ENCODE measurements around the gene GYPC. TPM values are rescaled to one million over a fixed set of nuclear protein-coding genes. Genes with fewer than 3 reads are reported as not detected.
"Not testable (repeated sequence)": the region's sequence is repeated elsewhere in the genome, so short reads cannot be mapped to it uniquely, and the experiment has no call there.

Gene GYPC
- total RNA-seq, 2 donors from 2014 or later, result 73.7 to 86.2 TPM

- Mint-ChIP-seq H3K27ac (no peak overlapping the region), H3K27me3 (no peaks in the 10 kb centered on the region)
Measured at GRCh38 chr2:126681505-126681904, 25.5 kb downstream of the GYPC start.

DNA sequence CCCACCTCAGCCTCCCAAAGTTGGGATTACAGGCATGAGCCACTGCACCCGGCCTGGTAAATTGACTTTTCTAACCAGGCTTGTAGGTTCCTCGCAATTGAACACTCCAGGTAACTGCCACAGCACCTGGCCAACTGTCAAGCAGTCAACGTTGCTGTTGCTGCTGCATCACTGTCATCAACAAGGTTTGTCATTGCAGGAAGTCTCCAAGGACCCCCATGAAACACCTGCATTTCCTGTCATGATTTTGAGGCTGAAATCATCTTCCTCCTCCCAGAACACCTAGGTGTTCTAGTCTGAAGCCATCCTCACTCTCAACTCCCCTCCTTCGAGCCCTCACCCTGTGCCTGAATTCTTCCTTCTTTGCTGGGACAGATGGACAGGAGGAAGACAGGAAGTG is 29.7 kb downstream of the GYPC start:
- H3K36me3 Mint-ChIP-seq (ENCODE audit: low read depth), result peaks cover 7% of the 10 kb centered on the region
- H3K27me3 Mint-ChIP-seq, result no peaks in the 10 kb centered on the region
- no peak overlapping the region for H3K27ac Mint-ChIP-seq
- peaks cover 23% of the 10 kb centered on the region for H3K4me1 Mint-ChIP-seq
- ATAC-seq (no peak), DNase-seq (no peak)
- no peak overlapping the region for H3K4me3 Mint-ChIP-seq
- no peaks in the 10 kb centered on the region for H3K9me3 ChIP-seq (ENCODE audit: control insufficient read depth, low read length, poor library complexity, severe bottlenecking)

More at GRCh38 chr2:126681505-126681904, 25.5 kb downstream of the GYPC start:
- H3K9me3 ChIP-seq (ENCODE audit: control insufficient read depth, low read length, poor library complexity, severe bottlenecking), result no peaks in the 10 kb centered on the region
- DNase-seq (no peak), ATAC-seq (no peak)
- H3K4me1 Mint-ChIP-seq, result peaks cover 37% of the 10 kb centered on the region
- H3K36me3 Mint-ChIP-seq (ENCODE audit: low read depth), result peaks cover 14% of the 10 kb centered on the region
- no peak overlapping the region for H3K4me3 Mint-ChIP-seq

- no peaks in the 10 kb centered on the region for H3K27me3 Mint-ChIP-seq
- no peaks in the 10 kb centered on the region for H3K9me3 ChIP-seq (ENCODE audit: control insufficient read depth, low read length, poor library complexity, severe bottlenecking)
- ATAC-seq (no peak), DNase-seq (no peak)
- peak overlapping the region; percentile 22 for H3K4me3 Mint-ChIP-seq
- no peak overlapping the region for H3K27ac Mint-ChIP-seq
- peaks cover 20% of the 10 kb centered on the region for H3K4me1 Mint-ChIP-seq
- H3K36me3 Mint-ChIP-seq (ENCODE audit: low read depth), result peaks cover 8% of the 10 kb centered on the region
Measured at GRCh38 chr2:126686286-126686685, 30.3 kb downstream of the GYPC start.

DNA sequence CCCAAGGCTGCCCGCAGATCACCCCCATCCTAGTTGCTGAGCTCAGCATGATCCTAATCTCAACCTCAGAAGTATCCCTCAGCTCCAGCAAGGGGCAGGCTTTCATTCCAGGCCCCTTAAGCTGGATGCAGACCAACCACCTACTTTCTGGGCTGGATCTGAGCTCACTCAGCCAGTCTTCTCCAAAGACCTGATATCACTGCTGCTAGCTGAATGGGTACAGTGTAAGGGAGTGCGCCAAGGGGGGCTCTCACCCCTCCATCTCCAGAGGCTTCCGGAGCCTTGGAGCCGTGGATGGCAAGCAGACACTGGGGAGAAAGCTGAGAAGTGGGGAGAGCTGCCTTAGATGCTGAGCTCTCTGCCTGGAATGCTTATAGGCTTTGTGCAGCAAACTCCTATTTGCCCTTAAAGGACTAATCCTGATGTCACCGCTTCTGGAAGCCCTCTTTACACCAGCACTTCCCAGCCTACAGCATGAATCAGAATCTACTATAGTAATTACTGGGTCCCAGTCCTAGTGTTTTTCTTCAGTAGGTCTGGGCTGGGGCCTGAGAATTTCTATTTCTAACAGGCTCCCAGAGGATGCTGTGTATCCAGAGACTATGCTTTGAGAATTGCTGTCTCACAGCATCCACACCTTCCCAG is 31.0 kb downstream of the GYPC start:
- peaks cover 19% of the 10 kb centered on the region for H3K4me1 Mint-ChIP-seq
- H3K36me3 Mint-ChIP-seq (ENCODE audit: low read depth), result peaks cover 9% of the 10 kb centered on the region
- no peaks in the 10 kb centered on the region for H3K9me3 ChIP-seq (ENCODE audit: control insufficient read depth, low read length, poor library complexity, severe bottlenecking)
- ATAC-seq (no peak), DNase-seq (no peak)
- no peak overlapping the region for H3K27ac Mint-ChIP-seq
- H3K27me3 Mint-ChIP-seq, result no peaks in the 10 kb centered on the region
- no peak overlapping the region for H3K4me3 Mint-ChIP-seq

DNA sequence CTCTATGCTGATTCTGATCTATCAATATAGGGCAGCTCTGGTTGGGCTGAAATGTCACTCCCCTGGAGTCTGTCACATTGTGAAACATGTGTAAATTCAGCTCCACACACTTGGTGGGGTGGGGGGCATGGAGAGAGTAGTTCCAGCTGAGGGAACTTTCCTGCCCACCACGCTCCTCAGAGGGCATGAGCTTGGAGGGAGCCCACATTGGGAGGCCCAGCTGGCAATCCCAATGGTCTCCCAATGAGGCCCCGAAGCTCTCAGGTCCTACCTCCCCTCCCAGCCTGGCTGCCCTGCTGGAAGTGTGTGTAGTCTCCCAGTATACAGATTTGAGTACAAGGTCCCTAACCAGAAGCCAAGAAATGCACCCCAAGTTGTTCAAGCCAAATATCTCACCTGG is 31.5 kb downstream of the GYPC start:
- no peak overlapping the region for H3K4me3 Mint-ChIP-seq
- H3K9me3 ChIP-seq (ENCODE audit: control insufficient read depth, low read length, poor library complexity, severe bottlenecking), result no peaks in the 10 kb centered on the region
- H3K27me3 Mint-ChIP-seq, result no peaks in the 10 kb centered on the region
- H3K4me1 Mint-ChIP-seq, result peaks cover 18% of the 10 kb centered on the region
- ATAC-seq (no peak), DNase-seq (no peak)
- H3K36me3 Mint-ChIP-seq (ENCODE audit: low read depth), result peaks cover 9% of the 10 kb centered on the region
- no peak overlapping the region for H3K27ac Mint-ChIP-seq

- H3K36me3 Mint-ChIP-seq (ENCODE audit: low read depth); H3K4me3 Mint-ChIP-seq; H3K27me3 Mint-ChIP-seq; ATAC-seq; DNase-seq; H3K9me3 ChIP-seq (ENCODE audit: control insufficient read depth, low read length, poor library complexity, severe bottlenecking); H3K27ac Mint-ChIP-seq: not testable (repeated sequence)
- H3K4me1 Mint-ChIP-seq, result peaks cover 12% of the 10 kb centered on the region
Measured at GRCh38 chr2:126688594-126688993, 32.6 kb downstream of the GYPC start.

- DNase-seq; H3K27ac Mint-ChIP-seq; H3K4me3 Mint-ChIP-seq; H3K4me1 Mint-ChIP-seq; H3K27me3 Mint-ChIP-seq; H3K9me3 ChIP-seq (ENCODE audit: control insufficient read depth, low read length, poor library complexity, severe bottlenecking); ATAC-seq: not testable (repeated sequence)
- H3K36me3 Mint-ChIP-seq (ENCODE audit: low read depth), result peaks cover 18% of the 10 kb centered on the region
Measured at GRCh38 chr2:126692241-126692640, 36.3 kb downstream of the GYPC start.

DNA sequence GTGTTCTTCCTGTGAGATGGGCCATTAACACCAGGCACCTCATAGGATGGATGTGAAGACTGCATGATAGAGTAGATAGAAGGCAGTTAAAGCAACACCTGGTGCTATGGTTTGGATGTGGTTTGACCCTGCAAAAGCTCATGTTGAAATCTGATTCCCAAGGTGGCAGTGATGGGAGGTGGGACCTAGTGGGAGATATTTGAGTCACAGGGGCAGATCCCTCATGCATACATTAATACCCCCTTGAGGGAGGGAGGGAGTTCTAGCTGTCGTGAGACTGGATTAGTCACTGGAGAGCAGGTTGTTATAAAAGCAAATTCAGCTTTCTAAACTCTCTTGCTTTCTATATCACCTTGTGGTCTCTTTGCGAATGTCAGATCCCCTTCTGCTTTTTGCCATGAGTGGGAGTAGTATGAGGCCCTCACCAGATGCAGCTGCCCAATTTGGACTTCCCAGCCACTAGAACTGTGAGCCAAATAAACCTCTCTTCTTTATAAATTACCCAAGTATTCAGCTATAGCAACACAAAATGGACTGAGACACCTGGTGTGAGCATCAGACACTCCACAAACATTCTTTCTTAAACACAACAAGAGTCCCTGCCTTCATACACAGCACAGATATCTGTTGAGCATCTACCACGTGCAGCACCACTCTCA is 37.1 kb downstream of the GYPC start:
- H3K27me3 Mint-ChIP-seq; DNase-seq; ATAC-seq; H3K9me3 ChIP-seq (ENCODE audit: control insufficient read depth, low read length, poor library complexity, severe bottlenecking); H3K4me3 Mint-ChIP-seq; H3K4me1 Mint-ChIP-seq; H3K27ac Mint-ChIP-seq: not testable (repeated sequence)
- H3K36me3 Mint-ChIP-seq (ENCODE audit: low read depth), result peaks cover 18% of the 10 kb centered on the region

GRCh38 chr2:126696644-126697520 is 40.9 kb downstream of the GYPC start:
- H3K9me3 ChIP-seq (ENCODE audit: control insufficient read depth, low read length, poor library complexity, severe bottlenecking), result no peaks in the 10 kb centered on the region
- no peak for DNase-seq
- no peak overlapping the region for H3K4me3 Mint-ChIP-seq
- no peak for ATAC-seq
- no peaks in the 10 kb centered on the region for H3K27me3 Mint-ChIP-seq
- H3K4me1 Mint-ChIP-seq, result peaks cover 3% of the 10 kb centered on the region
- peaks cover 13% of the 10 kb centered on the region for H3K36me3 Mint-ChIP-seq (ENCODE audit: low read depth)
- no peak overlapping the region for H3K27ac Mint-ChIP-seq

GRCh38 chr2:126698376-126698775 is 42.4 kb downstream of the GYPC start:
- no peak for ATAC-seq
- peaks cover 16% of the 10 kb centered on the region for H3K36me3 Mint-ChIP-seq (ENCODE audit: low read depth)
- peaks cover 7% of the 10 kb centered on the region for H3K4me1 Mint-ChIP-seq
- no peak overlapping the region for H3K4me3 Mint-ChIP-seq
- DNase-seq, result no peak
- no peaks in the 10 kb centered on the region for H3K9me3 ChIP-seq (ENCODE audit: control insufficient read depth, low read length, poor library complexity, severe bottlenecking)
- no peaks in the 10 kb centered on the region for H3K27me3 Mint-ChIP-seq
- H3K27ac Mint-ChIP-seq, result peak overlapping the region; percentile 66

GRCh38 chr2:126699018-126699417 is 43.1 kb downstream of the GYPC start:
- peaks cover 16% of the 10 kb centered on the region for H3K36me3 Mint-ChIP-seq (ENCODE audit: low read depth)
- peaks cover 7% of the 10 kb centered on the region for H3K4me1 Mint-ChIP-seq
- DNase-seq, result no peak
- no peak overlapping the region for H3K4me3 Mint-ChIP-seq
- H3K9me3 ChIP-seq (ENCODE audit: control insufficient read depth, low read length, poor library complexity, severe bottlenecking), result no peaks in the 10 kb centered on the region
- H3K27me3 Mint-ChIP-seq, result no peaks in the 10 kb centered on the region
- ATAC-seq, result no peak
- H3K27ac Mint-ChIP-seq, result no peak overlapping the region

DNA sequence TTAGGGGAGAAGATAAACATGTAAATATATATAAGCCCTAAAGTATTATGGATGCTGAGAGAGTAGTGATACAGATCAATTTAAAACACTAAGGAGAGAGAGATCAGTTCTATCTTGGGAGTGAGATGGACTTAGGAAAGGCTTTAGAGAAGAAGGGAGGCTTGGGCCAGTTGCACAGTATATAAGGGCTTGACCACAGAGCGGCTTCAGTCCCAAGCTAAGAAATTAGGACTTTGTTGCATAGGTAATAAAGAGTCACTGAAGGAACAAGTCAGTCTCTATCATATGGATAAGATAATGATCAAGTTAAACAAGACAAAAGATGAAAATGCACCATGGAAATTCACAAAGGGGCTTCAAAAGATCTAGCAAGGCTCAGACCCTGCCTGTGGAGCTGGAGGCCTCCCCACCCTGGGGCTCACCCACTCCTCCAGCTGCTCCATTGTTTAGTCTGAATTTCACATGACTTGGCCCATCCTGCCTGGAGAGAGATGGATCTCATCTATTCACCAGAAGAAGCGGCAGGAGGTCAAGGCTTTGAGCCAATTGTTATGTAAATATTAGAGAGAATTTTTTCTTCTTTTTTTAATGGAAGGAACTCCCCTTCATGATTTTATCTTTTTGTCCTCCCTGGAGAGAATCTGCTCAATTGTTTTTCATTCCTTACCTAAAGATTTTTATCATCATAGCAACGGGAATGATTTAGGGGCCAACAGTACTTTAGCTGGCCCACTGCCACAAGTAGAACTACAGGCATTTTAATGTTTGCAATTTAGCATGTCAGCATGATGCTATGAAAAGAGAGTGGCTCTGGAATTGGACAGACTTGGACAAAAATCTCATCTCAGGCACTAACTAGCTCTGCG is 44.0 kb downstream of the GYPC start:
- Mint-ChIP-seq H3K27ac (peak overlapping the region; percentile 0), H3K27me3 (no peaks in the 10 kb centered on the region), H3K4me3 (no peak overlapping the region), H3K4me1 (peaks cover 7% of the 10 kb centered on the region), H3K36me3 (ENCODE audit: low read depth) (peaks cover 14% of the 10 kb centered on the region)
- no peaks in the 10 kb centered on the region for H3K9me3 ChIP-seq (ENCODE audit: control insufficient read depth, low read length, poor library complexity, severe bottlenecking)
- no peak for DNase-seq
- no peak for ATAC-seq

DNA sequence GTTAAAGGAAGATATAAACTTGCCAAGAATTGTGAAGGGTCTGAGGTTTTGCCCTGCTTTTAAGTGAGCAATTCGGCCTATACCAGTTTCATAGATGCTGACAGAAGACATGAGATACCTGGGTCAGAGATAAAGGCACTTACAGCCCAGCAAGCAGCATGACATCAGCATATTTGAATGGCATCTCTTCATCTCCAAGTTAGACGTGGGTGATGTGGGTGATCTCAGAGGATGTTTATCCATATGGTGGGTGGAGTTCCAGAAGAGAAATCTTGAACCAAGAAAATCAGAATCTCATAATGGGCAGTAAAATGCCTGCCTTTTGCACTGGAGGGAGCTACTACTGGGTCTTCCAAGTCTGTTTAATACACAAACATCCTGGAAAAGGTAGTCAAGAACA is 44.7 kb downstream of the GYPC start:
- no peak for ATAC-seq

More for the DNA sequence above, 44.7 kb downstream of the GYPC start:
- peaks cover 11% of the 10 kb centered on the region for H3K36me3 Mint-ChIP-seq (ENCODE audit: low read depth)
- no peak for DNase-seq
- peak overlapping the region; percentile 0 for H3K27ac Mint-ChIP-seq
- no peak overlapping the region for H3K4me3 Mint-ChIP-seq
- H3K27me3 Mint-ChIP-seq, result no peaks in the 10 kb centered on the region
- H3K9me3 ChIP-seq (ENCODE audit: control insufficient read depth, low read length, poor library complexity, severe bottlenecking), result no peaks in the 10 kb centered on the region
- H3K4me1 Mint-ChIP-seq, result peaks cover 7% of the 10 kb centered on the region

Measured in T-helper 17 cell (primary cell).